ENCODE measurements around the gene MRPS21.

MRPS21 gene

DNA sequence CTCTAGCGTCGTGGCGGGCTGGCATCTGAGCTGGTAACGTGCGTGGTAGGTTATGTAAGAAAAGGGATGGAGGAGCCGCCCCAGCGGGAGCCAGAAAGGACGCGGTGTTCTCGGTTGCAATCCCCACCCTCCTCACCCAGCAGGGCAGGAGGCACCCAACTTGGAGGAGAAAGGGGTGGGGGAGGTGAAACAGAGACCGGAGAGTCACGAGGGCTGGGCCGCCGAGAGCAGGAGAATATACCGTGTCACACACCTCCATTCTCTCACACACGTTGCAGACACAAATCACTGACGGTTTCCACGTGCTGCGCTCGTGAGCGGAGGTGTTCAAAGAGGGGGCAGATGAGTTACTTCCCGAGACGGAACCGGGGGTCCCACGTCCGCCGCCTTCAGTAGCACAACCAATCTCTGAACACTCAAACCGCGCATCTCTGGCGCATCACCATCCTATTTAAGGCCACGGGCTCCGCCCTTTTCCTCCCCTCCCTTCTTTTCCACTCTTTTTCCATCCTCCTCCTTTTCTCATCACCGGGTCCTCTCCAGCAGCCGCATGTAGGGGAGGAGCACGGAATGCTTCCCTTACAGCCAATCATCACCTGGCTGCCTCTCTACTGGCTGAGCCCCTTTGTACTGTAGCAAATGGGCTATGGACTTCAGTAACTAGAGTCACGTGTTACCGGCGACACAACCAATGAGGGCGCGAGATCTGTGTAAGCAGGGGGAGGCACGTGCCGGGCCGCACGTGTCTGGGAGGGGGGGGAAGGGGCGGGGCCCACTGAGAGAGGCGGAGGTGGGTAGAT, 11.7 kb upstream of the MRPS21 start, which contains the start of gene CIART:
Gene CIART (plus strand): TSS at position 797 of the 800 bp plus-strand sequence. CDS start 714 bp downstream, outside the sequence.
- TF ChIP-seq, protein P1, sequence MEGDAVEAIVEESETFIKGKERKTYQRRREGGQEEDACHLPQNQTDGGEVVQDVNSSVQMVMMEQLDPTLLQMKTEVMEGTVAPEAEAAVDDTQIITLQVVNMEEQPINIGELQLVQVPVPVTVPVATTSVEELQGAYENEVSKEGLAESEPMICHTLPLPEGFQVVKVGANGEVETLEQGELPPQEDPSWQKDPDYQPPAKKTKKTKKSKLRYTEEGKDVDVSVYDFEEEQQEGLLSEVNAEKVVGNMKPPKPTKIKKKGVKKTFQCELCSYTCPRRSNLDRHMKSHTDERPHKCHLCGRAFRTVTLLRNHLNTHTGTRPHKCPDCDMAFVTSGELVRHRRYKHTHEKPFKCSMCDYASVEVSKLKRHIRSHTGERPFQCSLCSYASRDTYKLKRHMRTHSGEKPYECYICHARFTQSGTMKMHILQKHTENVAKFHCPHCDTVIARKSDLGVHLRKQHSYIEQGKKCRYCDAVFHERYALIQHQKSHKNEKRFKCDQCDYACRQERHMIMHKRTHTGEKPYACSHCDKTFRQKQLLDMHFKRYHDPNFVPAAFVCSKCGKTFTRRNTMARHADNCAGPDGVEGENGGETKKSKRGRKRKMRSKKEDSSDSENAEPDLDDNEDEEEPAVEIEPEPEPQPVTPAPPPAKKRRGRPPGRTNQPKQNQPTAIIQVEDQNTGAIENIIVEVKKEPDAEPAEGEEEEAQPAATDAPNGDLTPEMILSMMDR (IDR thresholded peaks at IDR 0.05; ENCODE audit: insufficient read depth, missing control alignments), result no peak
- DNase-seq (ENCODE audit: insufficient read length, low spot score), result no peak
- no peak for FAIRE-seq

DNA sequence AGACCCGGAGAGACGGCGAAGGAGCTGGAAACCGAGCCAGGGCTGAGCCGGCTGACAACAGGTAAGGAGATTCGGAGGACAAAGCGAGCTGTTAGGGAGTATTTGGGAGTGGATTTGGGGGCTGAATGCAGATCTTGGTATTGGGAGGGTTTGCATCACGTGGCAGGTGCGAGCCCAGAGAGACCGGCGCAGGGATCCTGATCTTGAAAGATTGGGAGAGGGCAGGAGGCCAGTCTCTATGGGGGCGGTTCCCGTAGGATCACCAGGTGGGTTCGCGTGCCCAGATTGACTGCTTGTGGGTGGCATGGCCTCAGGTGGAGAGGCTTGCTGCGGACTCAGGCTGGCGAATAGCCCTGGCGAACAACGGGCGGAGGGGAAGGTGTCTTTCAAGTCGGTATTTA, 11.1 kb upstream of the MRPS21 start:
- FAIRE-seq (no peak), DNase-seq (ENCODE audit: insufficient read length, low spot score) (no peak)
- TF ChIP-seq, protein P1 (IDR thresholded peaks at IDR 0.05; ENCODE audit: insufficient read depth, missing control alignments), result no peak

DNA sequence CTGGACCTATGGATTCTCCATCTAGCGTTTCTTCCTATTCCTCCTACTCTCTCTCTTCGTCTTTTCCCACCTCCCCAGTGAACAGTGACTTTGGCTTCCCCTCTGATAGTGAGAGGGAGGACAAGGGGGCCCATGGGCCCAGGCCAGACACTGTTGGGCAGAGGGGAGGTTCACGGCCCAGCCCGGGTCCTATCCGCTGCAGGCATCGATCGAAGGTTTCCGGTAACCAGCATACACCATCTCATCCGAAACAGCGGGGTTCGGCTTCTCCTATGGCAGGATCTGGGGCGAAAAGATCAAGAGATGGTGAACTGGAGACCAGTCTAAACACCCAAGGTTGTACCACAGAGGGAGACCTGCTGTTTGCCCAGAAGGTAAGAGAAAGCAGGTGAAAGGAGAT, 10.4 kb upstream of the MRPS21 start:
- FAIRE-seq (no peak), DNase-seq (ENCODE audit: insufficient read length, low spot score) (no peak)
- TF ChIP-seq, protein P1 (IDR thresholded peaks at IDR 0.05; ENCODE audit: insufficient read depth, missing control alignments), result no peak

DNA sequence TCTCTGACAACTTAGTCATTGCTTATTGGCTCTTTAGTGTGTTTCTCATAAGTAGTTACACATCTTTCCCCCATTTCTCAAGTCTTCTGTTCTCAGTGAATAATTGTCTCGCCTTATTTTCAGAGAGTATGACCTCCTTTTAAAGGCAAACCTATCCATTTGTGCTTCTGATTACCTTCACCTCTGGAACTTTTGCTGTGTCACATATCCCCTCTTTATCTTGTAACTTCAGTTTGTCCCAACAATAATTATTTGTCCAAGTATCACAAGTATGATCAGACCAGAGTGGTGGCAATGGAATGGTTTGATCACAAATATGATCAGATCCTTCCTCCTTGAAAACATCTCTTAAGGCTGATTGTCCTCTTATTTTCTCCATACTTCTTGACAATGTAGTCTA, 5.3 kb upstream of the MRPS21 start:
- DNase-seq (ENCODE audit: insufficient read length, low spot score) (no peak), FAIRE-seq (no peak)
- TF ChIP-seq, protein P1 (IDR thresholded peaks at IDR 0.05; ENCODE audit: insufficient read depth, missing control alignments), result no peak

DNA sequence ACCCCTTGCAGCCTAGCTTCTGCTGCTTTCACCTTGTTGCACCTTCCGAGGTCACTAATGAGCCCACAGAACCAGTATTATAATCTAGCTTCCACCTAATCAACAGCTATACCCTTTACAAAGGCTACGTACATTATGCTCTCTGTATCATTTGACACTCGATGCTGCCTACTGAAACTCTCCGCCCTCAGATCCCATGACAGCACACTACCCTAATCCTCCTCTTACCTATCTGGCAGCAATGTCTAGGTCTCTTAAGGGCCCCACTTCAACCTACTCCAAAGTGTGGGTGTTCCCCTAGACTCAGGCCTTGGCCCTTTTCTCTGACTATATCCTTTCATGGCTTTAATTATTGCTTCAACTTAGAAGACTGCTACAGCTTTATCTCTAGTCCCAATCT, 4.8 kb upstream of the MRPS21 start:
- TF ChIP-seq, protein P1 (IDR thresholded peaks at IDR 0.05; ENCODE audit: insufficient read depth, missing control alignments), result no peak
- FAIRE-seq, result no peak
- no peak for DNase-seq (ENCODE audit: insufficient read length, low spot score)

DNA sequence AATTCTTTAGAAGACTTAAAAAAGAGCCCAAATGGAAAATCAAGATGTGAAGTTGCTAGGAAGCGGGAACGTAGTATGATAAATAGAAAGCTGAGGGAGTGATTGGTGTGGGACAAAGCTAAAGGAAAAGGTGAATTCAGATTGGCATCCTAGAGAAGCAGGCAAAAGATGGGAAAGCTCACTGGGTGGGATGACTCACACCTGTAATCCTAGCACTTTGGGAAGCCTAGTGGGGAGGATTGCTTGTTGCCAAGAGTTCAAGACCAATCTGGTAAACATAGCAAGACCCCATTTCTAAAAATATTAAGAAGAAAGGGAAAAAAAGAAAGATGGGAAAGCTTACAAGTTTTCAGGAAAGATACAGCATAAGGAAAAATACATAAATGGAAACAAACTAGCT, 1.8 kb downstream of the MRPS21 start:
- FAIRE-seq (no peak), DNase-seq (ENCODE audit: insufficient read length, low spot score) (no peak)
- TF ChIP-seq, protein P1 (IDR thresholded peaks at IDR 0.05; ENCODE audit: insufficient read depth, missing control alignments), result no peak

DNA sequence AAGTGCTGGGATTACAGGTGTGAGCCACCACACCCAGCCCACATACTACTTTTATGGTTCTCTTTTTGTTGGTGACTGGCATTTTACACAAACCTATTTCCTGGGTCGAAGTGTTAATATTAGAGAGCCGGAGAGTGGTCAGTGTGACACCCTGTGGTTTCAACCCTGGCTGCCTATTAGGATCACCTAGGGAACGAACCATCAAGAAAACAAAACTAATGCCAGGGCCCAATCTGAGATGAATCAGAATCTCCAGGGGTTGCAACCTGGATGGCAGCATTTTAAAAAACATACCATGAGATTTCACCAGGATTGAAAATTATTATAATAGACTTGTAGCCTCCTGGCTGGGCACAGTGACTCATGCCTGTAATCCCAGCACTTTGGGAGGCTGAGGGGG, 6.1 kb downstream of the MRPS21 start:
- FAIRE-seq (no peak), DNase-seq (ENCODE audit: insufficient read length, low spot score) (no peak)
- TF ChIP-seq, protein P1 (IDR thresholded peaks at IDR 0.05; ENCODE audit: insufficient read depth, missing control alignments), result no peak

Data from D721Med (cell line).